MM.1S (cell line): ENCODE results near the gene NRG3.

Experiments
- DNase-seq: peaks from one replicate; pipeline ENCODE4 v3.0.0-alpha.2; 2015
- H2AFZ ChIP-seq: fragments of 300-600 bp; sonication (generic); 2 replicates; pipeline ENCODE4 v1.6.0; 2016; ENCODE audit warnings: antibody characterized with exemption, low read length
- H3F3A ChIP-seq: fragments of 300-600 bp; sonication (generic); 2 replicates; pipeline ENCODE4 v1.6.1; 2016; ENCODE audit warnings: mild to moderate bottlenecking, antibody characterized with exemption, low read length, moderate library complexity, mixed read lengths; ENCODE audit not compliant: insufficient read depth
- H3K27ac ChIP-seq: fragments of 300-600 bp; sonication (generic); 2 replicates; pipeline ENCODE4 v1.5.1; 2016; ENCODE audit warnings: mild to moderate bottlenecking, low read length
- H3K27me3 ChIP-seq: fragments of 300-600 bp; sonication (generic); replicated peaks from 2 replicates; pipeline ENCODE4 v1.6.0; 2016; ENCODE audit warnings: low read length; ENCODE audit not compliant: insufficient read depth
- H3K36me3 ChIP-seq: fragments of 300-600 bp; sonication (generic); replicated peaks from 2 replicates; pipeline ENCODE4 v1.6.1; 2016; ENCODE audit warnings: mild to moderate bottlenecking, low read length, mixed read lengths; ENCODE audit not compliant: insufficient read depth
- H3K4me1 ChIP-seq: fragments of 300-600 bp; sonication (generic); 2 replicates; pipeline ENCODE4 v1.6.1; 2016; ENCODE audit warnings: low read length, mixed read lengths
- H3K4me2 ChIP-seq: fragments of 300-600 bp; sonication (generic); 2 replicates; pipeline ENCODE4 v1.6.0; 2016; ENCODE audit warnings: low read depth, low read length
- H3K4me3 ChIP-seq: fragments of 300-600 bp; sonication (generic); 2 replicates; pipeline ENCODE4 v1.5.1; 2016; ENCODE audit warnings: low read length, mixed read lengths
- H3K79me2 ChIP-seq: fragments of 300-600 bp; sonication (generic); 2 replicates; pipeline ENCODE4 v1.6.1; 2016; ENCODE audit warnings: mixed run types, low read length, mixed read lengths
- H3K9ac ChIP-seq: fragments of 300-600 bp; sonication (generic); 2 replicates; pipeline ENCODE4 v1.6.1; 2016; ENCODE audit warnings: low read length, mixed read lengths
- H3K9me2 ChIP-seq: fragments of 300-600 bp; sonication (generic); replicated peaks from 2 replicates; pipeline ENCODE4 v1.6.1; 2016; ENCODE audit warnings: mild to moderate bottlenecking, low read length, mixed read lengths; ENCODE audit not compliant: insufficient read depth
- H3K9me3 ChIP-seq: fragments of 300-600 bp; sonication (generic); replicated peaks from 2 replicates; pipeline ENCODE4 v1.6.1; 2016; ENCODE audit warnings: mild to moderate bottlenecking, low read length, mixed read lengths; ENCODE audit not compliant: insufficient read depth
- H4K20me1 ChIP-seq: fragments of 300-600 bp; sonication (generic); 2 replicates; pipeline ENCODE4 v1.6.1; 2016; ENCODE audit warnings: mild to moderate bottlenecking, low read length, moderate library complexity, mixed read lengths; ENCODE audit not compliant: insufficient read depth
- CTCF ChIP-seq: fragments of 300-600 bp; sonication (generic); IDR thresholded peaks from 2 replicates; pipeline ENCODE4 v1.5.1; 2016; ENCODE audit warnings: antibody characterized with exemption, low read length, mixed read lengths
- EZH2 ChIP-seq: fragments of 300-600 bp; sonication (generic); optimal IDR thresholded peaks from 2 replicates; pipeline ENCODE3; 2017; ENCODE audit warnings: low read depth, mild to moderate bottlenecking, antibody characterized with exemption, low read length, mixed read lengths
- EZH2phosphoT487 ChIP-seq: fragments of 300-600 bp; sonication (generic); IDR thresholded peaks from 2 replicates; pipeline ENCODE4 v1.6.1; 2018; ENCODE audit warnings: antibody characterized with exemption, low read length

The NRG3 gene

DNA sequence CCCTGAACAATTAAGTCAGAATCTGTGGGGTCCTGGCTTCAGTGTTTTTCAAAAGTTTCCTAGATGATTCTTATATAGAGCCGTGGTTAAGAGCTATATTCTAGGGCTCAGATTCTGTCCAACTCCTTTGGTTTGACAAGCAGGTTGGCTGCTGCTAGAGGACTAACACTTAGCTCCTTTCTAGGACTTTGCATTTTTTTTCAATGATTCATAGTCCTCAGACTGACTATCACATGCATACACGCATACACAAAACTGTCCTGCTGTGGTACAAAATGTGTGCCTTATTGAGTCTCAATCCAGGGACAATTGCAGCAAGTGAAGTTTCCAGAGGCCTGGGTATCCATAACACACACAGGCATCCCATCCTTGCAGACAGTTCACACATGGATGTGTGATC, 392.0 kb downstream of the NRG3 start:
- no peaks in the 10 kb centered on the region for H4K20me1 ChIP-seq
- no peak overlapping the region for H2AFZ ChIP-seq
- no peak overlapping the region for H3K9ac ChIP-seq
- TF ChIP-seq CTCF (no peak), EZH2phosphoT487 (no peak), EZH2 (no peak)
- no peak for DNase-seq
- H3K4me3 ChIP-seq, result peak overlapping the region; percentile 5; the same call in 1 of the 2 replicates
- H3K27me3 ChIP-seq, result no peaks in the 10 kb centered on the region
- H3K79me2 ChIP-seq, result no peaks in the 10 kb centered on the region
- H3K27ac ChIP-seq, result no peak overlapping the region
- no peaks in the 10 kb centered on the region for H3K9me2 ChIP-seq
- H3K4me1 ChIP-seq, result peaks cover 33% of the 10 kb centered on the region
- H3K4me2 ChIP-seq, result peak overlapping the region; percentile 64
- no peaks in the 10 kb centered on the region for H3K9me3 ChIP-seq
- H3F3A ChIP-seq, result peaks cover 21% of the 10 kb centered on the region
- no peaks in the 10 kb centered on the region for H3K36me3 ChIP-seq

- H3K4me2 ChIP-seq, result peak overlapping the region; percentile 64
- H3K27ac ChIP-seq, result peak overlapping the region; percentile 20; the same call in 1 of the 2 replicates
- no peaks in the 10 kb centered on the region for H3K27me3 ChIP-seq
- H4K20me1 ChIP-seq, result no peaks in the 10 kb centered on the region
- H3K4me3 ChIP-seq, result 0 out of 2 replicates have a peak overlapping the region, but pooled peaks have one; percentile 5
- H3F3A ChIP-seq, result peaks cover 21% of the 10 kb centered on the region
- no peaks in the 10 kb centered on the region for H3K9me3 ChIP-seq
- DNase-seq, result peak; percentile 33
- peaks cover 33% of the 10 kb centered on the region for H3K4me1 ChIP-seq
- H3K79me2 ChIP-seq, result no peaks in the 10 kb centered on the region
- TF ChIP-seq EZH2phosphoT487 (no peak), CTCF (no peak), EZH2 (no peak)
- H3K9me2 ChIP-seq, result no peaks in the 10 kb centered on the region
- H2AFZ ChIP-seq, result no peak overlapping the region
- no peak overlapping the region for H3K9ac ChIP-seq
- H3K36me3 ChIP-seq, result no peaks in the 10 kb centered on the region
These were observed 392.5 kb downstream of the NRG3 start for GRCh38 chr10:82267465-82267864.

DNA sequence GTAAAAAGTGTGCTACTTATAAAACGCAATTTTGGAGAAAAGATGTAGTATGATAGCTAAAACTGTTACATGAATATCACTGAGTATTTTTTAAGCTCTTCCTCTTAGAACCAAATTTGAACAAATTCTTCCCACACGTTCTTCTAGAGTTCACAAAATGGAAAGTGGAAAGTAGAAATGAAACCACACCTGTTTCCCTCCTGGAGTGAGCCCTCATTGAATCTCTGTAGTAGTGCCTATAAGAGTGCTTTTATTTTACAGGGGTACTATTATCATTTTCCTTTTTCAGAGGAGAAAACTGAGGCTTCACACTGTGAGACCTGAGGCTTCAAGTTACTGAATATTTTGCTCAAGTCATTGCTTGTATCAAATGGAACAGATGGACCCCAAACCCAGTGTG, 393.0 kb downstream of the NRG3 start:
- Histone ChIP-seq H3K9me3 (no peaks in the 10 kb centered on the region), H3K9me2 (no peaks in the 10 kb centered on the region), H3K27ac (peak overlapping the region; percentile 20; the same call in 1 of the 2 replicates), H3K79me2 (no peaks in the 10 kb centered on the region), H3K36me3 (no peaks in the 10 kb centered on the region), H2AFZ (no peak overlapping the region), H3K4me3 (no peak overlapping the region), H3K4me2 (peak overlapping the region; percentile 64), H3K27me3 (no peaks in the 10 kb centered on the region), H3K4me1 (peaks cover 33% of the 10 kb centered on the region), H3F3A (peaks cover 21% of the 10 kb centered on the region), H3K9ac (no peak overlapping the region), H4K20me1 (no peaks in the 10 kb centered on the region)
- TF ChIP-seq CTCF (no peak), EZH2phosphoT487 (no peak), EZH2 (no peak)
- DNase-seq, result peak; percentile 47
